Cardiac fibroblast (primary cell): Measurements from ENCODE around the gene C19orf12.
A peak's percentile ranks its signal among the peaks of the same experiment; 100 is the strongest.

Source experiments
- DNase-seq, 2 donors: peaks; one replicate each; pipeline versions ENCODE4 v3.0.0 to v3.0.0-alpha.2; 2010; ENCODE audit warnings: low read depth in 2 of 2
- H3K4me3 ChIP-seq, 2 donors: replicated peaks in 1 of 2; 1 replicate in 1 of 2; 2 replicates in 1 of 2; pipeline ENCODE4 v1.5.1; 2011; ENCODE audit warnings: low read depth in 2 of 2, low read length in 2 of 2, mild to moderate bottlenecking in 2 of 2, moderate library complexity in 1 of 2
- TF ChIP-seq, protein P1 (sequence below): IDR thresholded peaks from one replicate; pipeline ENCODE4 v1.5.1; 2011; ENCODE audit warnings: low read depth, mild to moderate bottlenecking, low read length, inconsistent platforms

The C19orf12 gene

DNA sequence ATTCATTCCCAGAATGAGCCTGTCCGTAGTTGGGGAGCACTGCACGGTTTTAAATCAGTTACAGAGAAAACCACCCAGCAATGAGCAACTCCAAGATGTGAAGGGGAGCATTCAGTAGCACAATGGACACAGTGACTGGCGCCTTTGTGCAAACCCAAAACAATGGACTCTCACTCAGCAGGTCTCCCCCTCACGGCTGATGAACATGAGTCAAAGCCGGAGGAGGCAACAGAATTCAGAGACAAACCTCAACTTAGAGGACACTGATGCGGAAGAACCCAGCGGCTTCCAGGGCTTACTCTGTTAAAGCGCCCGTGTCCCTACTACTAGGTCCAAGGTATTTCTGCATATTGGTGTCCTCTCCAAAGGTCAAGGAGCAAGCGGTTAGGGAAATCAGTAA, 32.1 kb downstream of the C19orf12 start:
- peak in 1 of 2 donors; percentile 74 for DNase-seq
- TF ChIP-seq, protein P1, sequence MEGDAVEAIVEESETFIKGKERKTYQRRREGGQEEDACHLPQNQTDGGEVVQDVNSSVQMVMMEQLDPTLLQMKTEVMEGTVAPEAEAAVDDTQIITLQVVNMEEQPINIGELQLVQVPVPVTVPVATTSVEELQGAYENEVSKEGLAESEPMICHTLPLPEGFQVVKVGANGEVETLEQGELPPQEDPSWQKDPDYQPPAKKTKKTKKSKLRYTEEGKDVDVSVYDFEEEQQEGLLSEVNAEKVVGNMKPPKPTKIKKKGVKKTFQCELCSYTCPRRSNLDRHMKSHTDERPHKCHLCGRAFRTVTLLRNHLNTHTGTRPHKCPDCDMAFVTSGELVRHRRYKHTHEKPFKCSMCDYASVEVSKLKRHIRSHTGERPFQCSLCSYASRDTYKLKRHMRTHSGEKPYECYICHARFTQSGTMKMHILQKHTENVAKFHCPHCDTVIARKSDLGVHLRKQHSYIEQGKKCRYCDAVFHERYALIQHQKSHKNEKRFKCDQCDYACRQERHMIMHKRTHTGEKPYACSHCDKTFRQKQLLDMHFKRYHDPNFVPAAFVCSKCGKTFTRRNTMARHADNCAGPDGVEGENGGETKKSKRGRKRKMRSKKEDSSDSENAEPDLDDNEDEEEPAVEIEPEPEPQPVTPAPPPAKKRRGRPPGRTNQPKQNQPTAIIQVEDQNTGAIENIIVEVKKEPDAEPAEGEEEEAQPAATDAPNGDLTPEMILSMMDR, result no peak
- no peak overlapping the region for H3K4me3 ChIP-seq

GRCh38 chr19:29682236-29682895, 32.7 kb downstream of the C19orf12 start:
- no peak for DNase-seq
- TF ChIP-seq, protein P1, result no peak
- H3K4me3 ChIP-seq, result no peak overlapping the region

GRCh38 chr19:29681422-29682235, 33.4 kb downstream of the C19orf12 start:
- H3K4me3 ChIP-seq, result no peak overlapping the region
- peak in 1 of 2 donors; percentile 71 for DNase-seq

DNA sequence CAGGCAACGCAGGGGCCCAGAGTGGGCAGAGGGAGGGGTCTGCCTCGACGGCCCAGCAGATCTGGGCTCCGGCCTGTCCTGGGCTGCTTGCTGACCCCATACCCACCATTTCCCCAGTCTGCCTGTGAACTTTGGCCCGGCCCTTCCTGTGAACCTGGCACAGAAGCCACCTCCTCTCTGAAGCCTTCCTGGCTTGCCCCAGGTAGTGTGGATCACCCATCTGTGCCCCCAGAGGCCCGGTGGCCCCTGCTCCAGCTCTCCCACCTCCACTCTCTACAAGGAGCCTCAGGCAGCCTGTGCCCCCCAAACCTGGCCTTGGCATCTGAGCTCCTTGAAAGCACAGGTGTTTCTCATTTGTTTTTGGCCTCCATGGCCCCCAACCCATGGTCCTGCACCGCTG, 34.1 kb downstream of the C19orf12 start:
- H3K4me3 ChIP-seq, result no peak overlapping the region

More at GRCh38 chr19:29681422-29682235, 33.4 kb downstream of the C19orf12 start:
- TF ChIP-seq, protein P1, result no peak

GRCh38 chr19:29680447-29680846, 34.6 kb downstream of the C19orf12 start:
- TF ChIP-seq, protein P1, result no peak
- no peak for DNase-seq
- no peak overlapping the region for H3K4me3 ChIP-seq

More for the DNA sequence above, 34.1 kb downstream of the C19orf12 start:
- TF ChIP-seq, protein P1, result no peak
- DNase-seq, result no peak

GRCh38 chr19:29679598-29680210, 35.4 kb downstream of the C19orf12 start:
- no peak overlapping the region for H3K4me3 ChIP-seq
- no peak for DNase-seq
- TF ChIP-seq, protein P1, result no peak
